Right renal cortex interstitium (tissue), 3 donors: Measurements from ENCODE around the gene UCK2. TPM values are rescaled to one million over a fixed set of nuclear protein-coding genes. Genes with fewer than 3 reads are reported as not detected.

ENCODE experiments used
- DNase-seq, 3 donors: peaks; one replicate each; pipeline ENCODE4 v3.0.0-alpha.2; 2013; ENCODE audit warnings: low read depth in 3 of 3, low spot score in 2 of 3
- polyA plus RNA-seq, 3 donors: library from polyadenylated mRNA; unstranded; fragments of 120-200 nt; gene quantifications; one replicate each; pipeline ENCODE4 v1.2.1, GENCODE V29; 2013; ENCODE audit not compliant: insufficient read length in 3 of 3

The UCK2 gene
- polyA plus RNA-seq, 3 donors: 18.7 to 21.7 (median 21.2) TPM

DNA sequence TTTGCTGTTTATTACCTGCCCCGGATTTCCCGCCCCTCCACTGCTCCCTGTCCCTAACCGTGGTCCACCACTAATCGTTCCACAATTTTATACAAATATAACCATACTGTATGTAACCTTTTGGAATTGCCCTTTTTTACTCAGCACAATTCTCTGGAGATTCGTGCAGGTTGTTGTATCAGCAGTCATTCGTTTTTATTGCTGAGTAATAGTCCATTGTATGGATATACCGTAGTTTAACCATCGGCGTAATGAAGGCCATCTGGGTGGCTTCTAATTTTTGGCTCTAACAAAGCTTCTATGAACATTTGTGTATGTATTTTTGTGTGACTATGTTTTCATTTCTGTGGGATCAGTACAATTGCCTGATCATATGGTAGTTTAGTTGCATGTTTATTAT, 50.0 kb downstream of the UCK2 start:
- no peak for DNase-seq

DNA sequence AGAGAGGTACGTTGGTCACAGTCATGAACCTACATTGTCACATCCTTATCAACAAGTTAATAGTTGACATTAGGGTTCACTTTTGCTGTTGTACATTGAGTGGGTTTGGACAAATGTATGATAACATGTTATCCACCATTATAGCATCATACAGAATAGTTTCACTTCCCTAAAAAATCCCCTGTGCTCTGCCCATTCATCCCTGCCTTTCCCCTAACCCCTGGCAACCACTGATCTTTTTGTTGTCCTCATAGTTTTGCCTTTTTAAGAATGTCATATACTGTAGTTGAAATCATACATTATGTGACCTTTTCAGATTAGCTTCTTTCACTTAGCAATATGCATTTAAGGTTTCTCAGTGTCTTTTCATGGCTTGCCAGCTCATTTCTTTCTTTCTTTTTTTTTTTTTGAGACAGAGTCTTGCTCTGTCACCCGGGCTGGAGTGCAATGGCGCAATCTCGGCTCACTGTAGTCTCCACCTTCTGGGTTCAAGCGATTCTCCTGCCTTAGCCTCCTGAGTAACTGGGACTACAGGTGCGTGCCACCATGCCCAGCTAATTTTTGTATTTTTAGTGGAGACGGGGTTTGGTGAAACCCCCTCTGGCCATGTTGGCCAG, 50.6 kb downstream of the UCK2 start:
- DNase-seq: no peak

DNA sequence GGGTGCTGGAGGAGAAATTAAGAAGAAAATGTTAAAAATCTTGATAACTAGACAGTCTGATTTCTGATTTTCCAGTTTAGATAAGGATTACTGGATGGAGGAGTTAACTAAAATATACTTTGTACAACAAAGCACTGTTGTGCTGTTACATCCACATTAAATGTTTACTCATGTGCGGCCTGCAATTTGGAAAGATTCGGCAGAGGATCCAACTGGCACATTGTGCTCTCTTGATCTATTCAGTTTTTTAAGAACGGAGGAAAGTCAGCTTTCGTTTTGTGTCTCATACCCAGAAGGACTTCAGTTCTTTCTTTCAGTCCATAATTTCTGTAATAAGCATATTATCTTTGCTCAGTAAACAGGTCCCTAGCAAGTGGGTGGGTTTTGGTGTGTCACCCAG, 52.5 kb downstream of the UCK2 start:
- DNase-seq: no peak

DNA sequence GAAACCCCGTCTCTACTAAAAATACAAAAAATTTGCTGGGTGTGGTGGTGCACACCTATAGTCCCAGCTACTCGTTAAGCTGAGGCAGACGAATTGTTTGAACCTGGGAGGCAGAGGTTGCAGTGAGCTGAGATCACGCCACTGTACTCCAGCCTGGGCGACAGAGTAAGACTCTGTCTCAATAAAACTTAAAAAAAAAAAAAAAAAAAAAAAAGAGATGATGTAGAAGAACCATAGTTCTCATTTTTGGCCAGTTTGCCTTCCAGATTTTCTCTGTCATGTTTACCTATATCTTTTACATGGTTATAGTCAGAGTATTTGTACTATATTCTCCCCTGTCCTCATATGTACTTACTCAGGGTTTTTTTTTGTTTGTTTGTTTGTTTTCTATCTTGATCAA, 53.6 kb downstream of the UCK2 start:
- no peak for DNase-seq

DNA sequence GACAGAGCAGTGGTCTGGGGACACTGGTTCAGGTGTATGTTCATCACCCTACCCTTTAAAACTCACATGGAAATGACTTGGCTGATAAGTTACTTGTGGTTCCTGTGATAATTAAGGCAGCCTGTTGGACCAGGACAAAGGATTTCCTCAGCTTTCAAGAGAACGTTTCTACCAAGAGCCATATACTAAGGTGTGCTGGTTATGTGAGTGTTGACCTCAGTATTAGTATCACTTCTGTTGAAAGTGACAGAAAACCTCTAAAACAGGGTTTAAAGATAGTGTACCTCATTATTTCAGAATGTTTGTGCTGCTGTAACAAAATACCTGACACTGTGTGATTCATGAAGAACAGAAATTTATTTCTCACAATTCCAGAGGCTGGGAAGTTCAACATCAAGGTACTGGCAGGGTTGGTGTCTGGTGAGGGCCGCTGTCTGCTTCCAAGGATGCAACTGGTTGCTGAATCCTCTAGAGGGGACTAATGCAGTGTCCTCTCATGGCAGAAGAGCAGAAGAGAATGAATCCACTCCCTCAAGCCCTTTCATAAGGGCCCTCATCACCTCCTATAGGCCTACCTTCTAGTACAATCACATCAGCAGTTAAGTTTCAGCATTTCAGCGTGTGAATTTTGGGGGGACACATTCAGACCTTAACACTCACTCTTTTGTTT, 54.9 kb downstream of the UCK2 start:
- DNase-seq: no peak

DNA sequence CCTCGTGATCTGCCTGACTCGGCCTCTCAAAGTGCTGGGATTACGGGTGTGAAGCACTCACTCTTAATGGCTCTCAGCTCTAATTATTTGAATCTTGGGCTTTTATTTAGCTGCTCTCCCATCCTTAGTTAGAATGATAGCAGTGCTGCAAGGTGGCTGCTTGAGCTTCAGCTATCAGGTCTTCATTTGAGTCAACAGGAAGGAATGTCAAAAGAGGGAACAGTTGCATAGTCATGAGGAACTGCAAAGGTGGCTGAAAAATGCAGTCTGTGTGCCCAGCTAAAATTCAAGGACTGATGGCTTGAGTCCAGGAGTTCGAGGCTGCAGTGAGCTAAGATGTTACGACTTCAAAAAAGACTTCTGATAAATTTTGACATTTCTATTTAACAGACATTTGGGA, 55.6 kb downstream of the UCK2 start:
- DNase-seq: no peak

DNA sequence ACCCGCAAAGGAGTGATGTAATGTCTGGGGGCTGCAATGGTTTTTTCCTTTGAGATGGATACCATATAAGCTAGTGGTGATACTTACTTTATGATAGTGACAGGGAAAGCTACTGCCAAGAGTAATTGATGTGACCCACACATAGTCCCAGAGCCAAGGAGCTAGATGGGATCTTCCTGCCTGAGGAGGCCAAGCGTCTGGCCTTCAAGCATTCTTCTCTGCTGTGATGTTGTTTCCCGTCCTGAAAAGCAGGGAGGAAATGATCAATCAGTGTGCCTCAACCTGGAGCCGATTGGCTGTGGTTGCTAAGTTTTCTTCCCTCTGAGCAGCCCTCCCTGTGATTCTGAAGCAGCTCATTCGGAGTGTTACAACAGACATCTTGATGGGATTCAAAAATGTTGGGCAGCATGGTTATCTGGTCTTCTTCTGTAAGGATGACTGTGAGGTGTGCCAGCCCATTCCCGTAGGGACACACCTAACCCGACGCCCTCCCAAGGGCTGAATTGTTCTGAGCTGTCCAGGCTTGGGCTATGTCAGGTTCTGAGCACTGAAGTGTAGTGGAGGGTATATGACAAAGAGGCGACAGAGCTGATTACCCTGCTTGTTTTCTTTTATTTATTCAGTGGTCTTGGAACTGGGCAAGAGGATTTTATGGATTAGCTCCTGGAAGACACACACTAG, 56.7 kb downstream of the UCK2 start:
- DNase-seq: no peak

DNA sequence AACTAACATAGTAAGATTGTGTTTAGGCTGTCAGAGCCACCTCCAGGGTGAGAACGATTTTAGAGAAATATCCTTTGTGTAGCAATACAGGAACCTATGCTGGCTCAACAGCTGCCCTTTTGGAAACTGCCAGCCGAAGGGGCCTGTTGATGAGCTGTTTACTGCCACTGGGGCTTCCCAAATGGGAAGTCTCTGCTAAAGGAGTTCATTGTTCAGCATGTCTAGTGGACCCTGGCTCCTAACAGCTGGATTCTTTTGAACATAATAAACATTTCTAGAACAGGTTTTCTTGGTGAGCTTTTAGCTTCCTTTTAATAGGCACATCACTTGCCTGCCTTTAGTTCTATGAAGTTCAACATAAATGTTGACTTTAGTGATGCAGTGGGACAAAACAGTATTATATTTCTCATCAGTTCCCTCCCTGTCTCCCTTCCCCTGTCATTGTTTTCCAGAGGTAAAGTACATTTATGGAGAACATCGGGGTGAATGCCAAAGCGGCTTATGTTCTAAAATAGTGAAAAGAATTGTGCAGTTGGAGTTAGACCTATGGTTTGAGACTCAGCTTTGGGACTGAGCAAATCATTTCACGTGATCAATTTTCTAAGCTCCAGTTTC, 57.4 kb downstream of the UCK2 start:
- no peak for DNase-seq

DNA sequence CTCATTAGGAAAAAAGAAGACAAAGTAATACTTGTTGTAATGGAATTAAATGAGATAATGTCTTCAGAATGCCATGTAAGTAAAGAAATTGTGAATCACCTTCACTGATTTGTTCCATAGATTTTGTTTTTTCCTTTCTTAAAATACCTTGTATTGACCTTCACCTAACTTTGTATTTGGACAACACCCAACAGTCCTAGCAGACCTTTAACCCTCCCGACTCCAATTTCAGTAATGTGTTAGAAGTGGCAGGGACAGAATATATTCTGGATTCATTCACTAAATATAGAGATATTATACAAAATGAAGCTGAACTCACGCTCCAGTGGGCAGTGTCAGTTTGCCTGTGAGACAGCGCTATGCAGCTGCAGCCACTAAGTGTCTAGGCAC, 57.9 kb downstream of the UCK2 start:
- DNase-seq: no peak

DNA sequence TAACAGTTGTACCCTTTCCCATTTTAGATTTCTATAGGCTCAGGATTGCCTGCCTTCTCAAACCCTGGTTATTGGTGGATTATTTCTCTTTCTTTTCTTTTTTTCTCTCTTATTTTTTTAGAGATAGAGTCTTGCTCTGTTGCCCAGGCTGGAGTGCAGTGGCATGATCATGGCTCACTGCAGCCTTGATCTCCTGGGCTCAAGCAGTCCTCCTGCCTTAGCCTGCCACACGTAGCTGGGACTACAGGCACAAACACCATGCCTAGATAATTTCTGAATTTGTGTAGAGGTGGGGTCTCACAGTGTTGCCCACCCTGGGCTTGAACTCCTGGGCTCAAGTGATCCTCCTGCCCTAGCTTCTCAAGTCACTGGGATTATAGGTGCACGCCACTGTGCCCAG, 58.8 kb downstream of the UCK2 start:
- DNase-seq: no peak

DNA sequence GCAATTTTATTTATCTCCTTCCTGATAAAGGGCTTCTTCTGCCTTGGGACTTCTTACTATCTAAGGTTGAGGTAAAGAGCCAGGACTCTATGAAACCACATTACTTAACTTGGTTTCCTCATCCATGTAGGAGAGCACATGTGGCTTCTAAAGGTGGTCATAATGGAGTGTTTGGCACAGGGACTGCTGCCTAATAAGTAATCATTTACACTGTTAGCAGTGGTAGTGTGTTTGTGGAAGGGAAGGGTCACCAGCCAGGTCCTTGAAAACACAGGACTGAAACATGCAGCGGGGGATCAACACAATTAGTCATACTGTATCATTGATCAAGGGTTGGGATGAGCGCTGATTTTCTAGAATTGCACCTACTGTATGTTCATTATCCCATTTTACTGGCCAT, 59.6 kb downstream of the UCK2 start:
- no peak for DNase-seq

DNA sequence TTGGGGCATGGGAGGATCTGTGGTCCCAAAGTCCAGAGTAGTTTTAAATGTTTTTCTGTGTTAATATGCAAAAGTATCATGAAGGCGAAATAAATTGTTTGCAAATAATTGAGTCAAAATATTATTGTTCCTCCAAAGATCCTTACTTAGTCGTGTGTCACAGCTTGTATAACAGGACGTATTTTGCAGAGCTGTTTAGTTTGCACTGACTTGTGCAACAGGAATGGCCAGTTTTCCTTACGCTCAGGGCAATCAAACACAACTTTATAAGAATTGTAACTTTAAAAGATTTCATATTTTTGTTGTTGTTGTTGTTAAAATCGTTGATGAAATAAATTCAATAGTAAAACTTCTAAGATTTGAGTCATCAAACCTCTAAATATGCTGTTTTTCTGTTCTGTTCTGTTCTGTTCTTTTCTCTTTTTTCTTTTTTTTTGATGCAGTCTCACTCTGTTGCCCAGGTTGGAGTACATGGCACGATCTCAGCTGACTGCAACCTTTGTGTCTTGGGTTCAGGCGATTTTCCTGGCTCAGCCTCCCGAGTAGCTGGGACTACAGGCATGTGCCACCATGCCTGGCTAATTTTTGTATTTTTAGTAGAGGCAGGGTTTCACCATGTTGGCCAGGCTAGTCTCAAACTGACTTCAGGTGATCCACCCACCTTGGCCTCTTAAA, 60.6 kb downstream of the UCK2 start:
- no peak for DNase-seq

DNA sequence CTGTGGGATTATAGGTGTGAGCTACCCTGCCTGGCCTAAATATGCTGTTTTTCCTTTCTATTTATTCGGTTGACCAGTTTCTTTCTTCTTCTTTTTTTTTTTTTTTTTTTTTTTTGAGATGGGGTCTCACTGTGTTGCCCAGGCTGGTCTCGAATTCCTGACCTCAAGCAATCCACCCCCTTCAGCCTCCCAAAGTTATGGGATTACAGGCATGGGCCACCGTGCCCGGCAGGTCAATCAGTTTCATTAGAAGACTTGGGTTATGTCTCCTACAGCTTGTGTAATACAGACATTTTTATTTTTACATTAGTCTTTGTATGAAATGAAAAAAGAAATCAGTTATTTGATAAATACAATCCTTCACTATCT, 61.1 kb downstream of the UCK2 start:
- no peak for DNase-seq

DNA sequence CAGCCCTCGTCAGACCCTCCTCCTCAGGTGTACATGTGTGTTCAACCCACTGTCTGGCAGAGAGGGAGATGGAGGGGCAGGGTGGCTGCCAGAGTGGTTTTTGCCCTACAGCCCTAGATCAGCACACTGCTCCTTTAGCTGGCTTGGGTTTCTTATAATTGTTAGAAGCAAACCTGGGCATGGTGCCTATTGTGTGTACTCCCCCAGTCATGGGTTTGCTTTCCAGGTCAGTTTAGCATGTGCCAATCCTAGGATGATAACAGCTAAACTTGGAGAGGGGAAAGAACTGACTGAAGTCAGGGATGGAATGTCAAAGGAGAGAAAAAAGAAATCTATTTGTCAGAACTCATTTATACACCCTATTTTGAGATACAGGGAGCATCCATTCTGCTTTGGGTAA, 63.3 kb downstream of the UCK2 start:
- no peak for DNase-seq

DNA sequence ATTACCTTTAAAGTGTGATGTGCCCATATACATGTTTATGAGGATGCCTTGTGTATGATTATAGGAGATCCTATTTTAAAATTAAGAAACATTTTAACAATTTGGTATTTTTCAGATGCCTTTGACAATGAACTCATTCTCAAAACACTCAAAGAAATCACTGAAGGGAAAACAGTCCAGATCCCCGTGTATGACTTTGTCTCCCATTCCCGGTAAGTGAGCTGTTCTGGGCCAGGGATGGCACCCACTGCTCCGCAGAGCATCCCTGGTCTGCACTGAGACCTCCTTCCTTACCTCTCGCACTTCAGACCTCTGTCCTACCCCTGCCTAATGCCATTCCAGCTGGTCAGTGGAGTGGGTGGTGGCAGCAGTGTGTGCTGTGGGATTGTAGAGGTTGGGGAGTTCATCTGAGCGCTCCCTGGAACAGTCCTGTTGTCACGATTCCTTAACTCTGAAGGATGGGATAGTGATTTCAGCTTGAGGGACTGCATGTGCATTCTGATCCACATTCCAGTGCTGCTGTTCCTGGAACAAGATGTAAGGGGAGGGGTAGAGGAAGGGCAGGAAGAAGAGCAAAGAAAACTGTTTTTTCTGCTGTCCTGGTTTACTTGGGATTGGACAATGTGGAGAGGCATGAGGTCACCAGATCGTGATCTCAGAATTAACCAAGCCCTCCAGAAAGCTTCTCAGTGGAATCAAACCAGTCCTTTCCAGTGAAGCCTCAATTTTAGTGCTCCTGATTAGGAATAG, 63.9 kb downstream of the UCK2 start:
- no peak for DNase-seq

DNA sequence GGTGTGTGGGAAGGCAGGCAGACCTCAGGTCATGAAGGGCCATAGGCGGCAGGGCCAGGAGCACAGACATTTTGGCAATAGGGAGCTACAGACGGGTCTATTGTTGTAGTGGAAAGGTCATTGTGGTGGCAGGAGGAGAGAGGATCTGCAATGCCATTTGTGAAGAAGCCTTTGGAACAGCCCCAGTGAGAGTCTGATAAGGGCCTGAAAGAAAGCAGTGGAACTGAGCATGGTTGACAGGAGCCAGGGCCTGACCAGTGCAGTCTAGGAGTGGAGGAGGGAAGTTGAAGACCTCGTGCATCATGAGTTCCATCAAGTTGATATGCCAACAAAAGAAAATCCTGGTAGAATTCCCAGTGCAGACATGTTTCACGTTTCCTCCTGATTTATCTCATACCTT, 65.5 kb downstream of the UCK2 start:
- no peak for DNase-seq

DNA sequence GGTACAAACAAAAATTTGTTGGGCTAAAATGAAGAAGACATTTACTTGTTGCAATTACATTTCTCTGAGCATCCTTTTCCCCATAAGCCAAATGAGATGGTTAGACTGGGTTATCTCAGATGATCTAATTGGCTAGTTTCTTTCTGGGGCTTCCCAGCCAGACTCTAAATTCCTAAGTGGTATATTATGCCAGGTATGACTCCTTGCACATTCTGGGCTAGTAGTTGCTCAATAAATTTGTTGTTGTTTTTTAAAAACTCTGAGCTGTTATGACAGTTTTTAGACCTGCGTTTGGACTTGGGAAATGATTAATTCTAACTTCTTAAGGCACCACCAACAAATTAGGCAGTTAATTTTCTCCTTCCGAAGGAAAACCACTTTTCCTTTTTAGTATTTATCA, 66.1 kb downstream of the UCK2 start:
- no peak for DNase-seq

DNA sequence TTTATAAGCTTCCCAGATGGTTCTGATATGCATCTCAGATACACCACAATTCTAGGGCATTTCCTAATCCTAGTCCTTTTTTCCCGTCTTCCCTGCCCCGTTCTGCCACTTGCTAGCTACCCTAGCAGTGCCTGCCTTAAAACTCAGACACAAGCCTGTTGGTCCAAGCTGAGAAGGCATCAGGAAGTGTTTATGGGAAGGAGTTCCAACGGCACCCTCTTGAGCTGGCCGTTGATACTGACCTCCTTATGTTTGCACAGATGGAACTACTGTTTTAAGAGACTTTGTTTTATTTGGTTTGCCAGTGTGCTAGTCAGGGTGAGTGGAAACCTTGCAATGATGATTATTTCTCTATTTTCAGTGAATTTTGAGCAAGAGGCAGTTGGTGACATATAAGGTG, 67.2 kb downstream of the UCK2 start:
- no peak for DNase-seq

DNA sequence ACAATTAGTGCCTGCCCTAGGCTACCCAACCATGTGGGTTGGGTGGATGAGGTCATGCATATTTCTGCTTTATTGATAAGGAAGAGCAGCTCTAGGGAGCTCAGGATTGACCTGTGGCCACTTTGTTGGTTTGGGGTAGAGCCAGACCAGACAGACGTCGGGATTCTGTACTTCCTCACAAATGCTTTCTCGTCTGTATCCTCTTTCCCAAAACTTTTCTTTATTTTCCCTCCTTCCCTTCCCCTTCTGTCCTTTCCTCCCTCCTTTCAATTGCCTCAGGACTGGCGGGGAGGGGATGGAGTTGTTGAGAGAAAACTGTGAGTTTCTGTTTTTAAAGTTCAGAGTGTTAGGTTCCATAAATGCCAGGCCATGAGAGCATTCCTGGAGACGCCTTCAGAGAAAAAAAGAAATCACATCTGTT, 68.0 kb downstream of the UCK2 start:
- no peak for DNase-seq

DNA sequence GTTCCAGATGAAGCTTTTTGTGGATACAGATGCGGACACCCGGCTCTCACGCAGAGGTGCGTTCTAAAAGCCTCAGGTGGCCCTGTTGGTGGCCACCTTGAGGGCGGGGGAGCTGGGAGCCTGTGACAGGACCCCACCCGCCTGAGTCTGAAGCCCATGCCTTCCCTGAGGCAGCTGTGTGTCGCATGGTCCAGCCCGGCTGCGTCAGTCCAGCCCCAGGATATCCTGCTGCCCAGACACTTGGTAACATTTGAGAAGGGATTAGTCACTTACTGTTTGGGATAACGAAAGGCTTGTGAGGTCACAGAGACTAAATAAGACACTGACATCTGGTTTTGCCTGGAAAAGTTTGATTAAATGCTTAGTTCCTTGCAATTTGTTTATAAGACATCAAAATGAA, 68.9 kb downstream of the UCK2 start:
- DNase-seq: no peak
